Activated naive CD4-positive, alpha-beta T cell (primary cell): ENCODE results near the gene CADM1.
"Not testable (repeated sequence)": the region's sequence is repeated elsewhere in the genome, so short reads cannot be mapped to it uniquely, and the experiment has no call there.

Experiments used
- DNase-seq, 4 experiments: peaks; one replicate each; lab custom pipeline; 2025; lab: John Stamatoyannopoulos, UW

The CADM1 gene

GRCh38 chr11:115476463-115477286, 27.5 kb downstream of the CADM1 start:
- DNase-seq = no peak

GRCh38 chr11:115475564-115475963, 28.7 kb downstream of the CADM1 start:
- no peak for DNase-seq

GRCh38 chr11:115474306-115474705, 29.9 kb downstream of the CADM1 start:
- DNase-seq = not testable (repeated sequence)

GRCh38 chr11:115473167-115473566, 31.0 kb downstream of the CADM1 start:
- no peak for DNase-seq

- no peak for DNase-seq
Measured at GRCh38 chr11:115471367-115471766, 32.8 kb downstream of the CADM1 start.

GRCh38 chr11:115470928-115471327, 33.3 kb downstream of the CADM1 start:
- DNase-seq = no peak

GRCh38 chr11:115469361-115469760, 34.9 kb downstream of the CADM1 start:
- DNase-seq = no peak

GRCh38 chr11:115466122-115466521, 38.1 kb downstream of the CADM1 start:
- DNase-seq = no peak

GRCh38 chr11:115464269-115464668, 39.9 kb downstream of the CADM1 start:
- no peak for DNase-seq

- DNase-seq = no peak
Measured at GRCh38 chr11:115463606-115464005, 40.6 kb downstream of the CADM1 start.

- no peak for DNase-seq
Measured at GRCh38 chr11:115462757-115463156, 41.5 kb downstream of the CADM1 start.

GRCh38 chr11:115462004-115462541, 42.1 kb downstream of the CADM1 start:
- no peak for DNase-seq

GRCh38 chr11:115460512-115460911, 43.7 kb downstream of the CADM1 start:
- no peak for DNase-seq

- no peak for DNase-seq
Measured at GRCh38 chr11:115459563-115459962, 44.7 kb downstream of the CADM1 start.

- DNase-seq = no peak
Measured at GRCh38 chr11:115458877-115459276, 45.3 kb downstream of the CADM1 start.

GRCh38 chr11:115456019-115456418, 48.2 kb downstream of the CADM1 start:
- DNase-seq = no peak

- no peak for DNase-seq
Measured at GRCh38 chr11:115455613-115456012, 48.6 kb downstream of the CADM1 start.

GRCh38 chr11:115454525-115454924, 49.7 kb downstream of the CADM1 start:
- no peak for DNase-seq

- no peak for DNase-seq
Measured at GRCh38 chr11:115453693-115454490, 50.3 kb downstream of the CADM1 start.

- DNase-seq = no peak
Measured at GRCh38 chr11:115452241-115452640, 52.0 kb downstream of the CADM1 start.

- DNase-seq = no peak
Measured at GRCh38 chr11:115450519-115450918, 53.7 kb downstream of the CADM1 start.

- no peak for DNase-seq
Measured at GRCh38 chr11:115447273-115447864, 56.8 kb downstream of the CADM1 start.

GRCh38 chr11:115446214-115446613, 58.0 kb downstream of the CADM1 start:
- DNase-seq = no peak
